HG03442 (cell line): Measurements from ENCODE around the gene TRMT61B.
A peak's percentile ranks its signal among the peaks of the same experiment; 100 is the strongest.

ENCODE experiments used
- ATAC-seq: cut with Tn5 transposase; IDR thresholded peaks from one replicate; pipeline ENCODE4 v1.9.1; 2021; ENCODE audit warnings: mild to moderate bottlenecking, moderate library complexity; ENCODE audit not compliant: unreplicated experiment

The TRMT61B gene

GRCh38 chr2:28870146-28870891 is at the start of gene TRMT61B:
TSS of gene TRMT61B (minus strand) at chr2:28870309. CDS start at chr2:28870277, 32 bp downstream.
- peak; percentile 92 for ATAC-seq

GRCh38 chr2:28915939-28916338 is 45.8 kb upstream of the TRMT61B start:
- no peak for ATAC-seq

- ATAC-seq: no peak
These were observed 39.7 kb upstream of the TRMT61B start for GRCh38 chr2:28909655-28910353.

- no peak for ATAC-seq
These were observed 38.1 kb upstream of the TRMT61B start for GRCh38 chr2:28908172-28908571.

GRCh38 chr2:28906821-28907220 is 36.7 kb upstream of the TRMT61B start:
- no peak for ATAC-seq

GRCh38 chr2:28906376-28906775 is 36.3 kb upstream of the TRMT61B start:
- no peak for ATAC-seq

- ATAC-seq: no peak
These were observed 35.4 kb upstream of the TRMT61B start for GRCh38 chr2:28905533-28905932.

- ATAC-seq: no peak
These were observed 34.8 kb upstream of the TRMT61B start for GRCh38 chr2:28904802-28905457.

GRCh38 chr2:28904295-28904694 is 34.2 kb upstream of the TRMT61B start:
- ATAC-seq: no peak

- ATAC-seq: no peak
These were observed 32.5 kb upstream of the TRMT61B start for GRCh38 chr2:28902584-28902983.

- no peak for ATAC-seq
These were observed 31.7 kb upstream of the TRMT61B start for GRCh38 chr2:28901841-28902240.

- no peak for ATAC-seq
These were observed 31.1 kb upstream of the TRMT61B start for GRCh38 chr2:28901202-28901601.

GRCh38 chr2:28898048-28898447 is 27.9 kb upstream of the TRMT61B start:
- no peak for ATAC-seq

- no peak for ATAC-seq
These were observed 26.8 kb upstream of the TRMT61B start for GRCh38 chr2:28896906-28897305.

GRCh38 chr2:28895189-28895893 is 25.2 kb upstream of the TRMT61B start:
- ATAC-seq: peak; percentile 24

GRCh38 chr2:28894470-28895188 is 24.5 kb upstream of the TRMT61B start, which contains the start of gene WDR43:
TSS of gene WDR43 (plus strand) at chr2:28894667. CDS start at chr2:28894699, 32 bp downstream.
- peak; percentile 85 for ATAC-seq

GRCh38 chr2:28893488-28893887 is 23.4 kb upstream of the TRMT61B start:
- no peak for ATAC-seq

GRCh38 chr2:28880193-28880592 is 10.1 kb upstream of the TRMT61B start:
- ATAC-seq: no peak

GRCh38 chr2:28871620-28872019 is 1.5 kb upstream of the TRMT61B start:
- ATAC-seq: no peak

GRCh38 chr2:28869494-28870145 is 489 bp downstream of the TRMT61B start:
- peak; percentile 24 for ATAC-seq
